ENCODE results near the gene GINM1.

Gene GINM1

DNA sequence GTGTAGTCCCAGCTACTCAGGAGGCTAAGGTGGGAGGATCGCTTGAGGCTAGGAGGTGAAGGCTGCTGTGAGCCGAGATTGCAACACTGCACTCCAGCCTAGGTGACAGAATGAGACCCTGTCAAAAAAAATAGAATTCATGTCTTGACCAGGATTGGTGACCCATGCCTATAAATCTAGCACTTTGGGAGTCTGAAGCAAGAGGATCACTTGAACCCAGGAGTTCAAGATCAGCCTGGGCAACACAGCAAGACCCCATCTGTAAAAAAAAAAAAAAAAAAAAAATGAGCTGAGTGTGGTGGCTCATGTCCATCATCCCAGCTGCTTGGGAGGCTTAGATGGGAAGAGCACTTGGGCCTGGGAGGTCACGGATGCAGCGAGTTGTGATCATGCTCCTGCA, 34.3 kb downstream of the GINM1 start:
- no peak for DNase-seq

GRCh38 chr6:149608381-149608982, 42.3 kb downstream of the GINM1 start:
- no peak for DNase-seq

- no peak for DNase-seq
Measured at GRCh38 chr6:149614337-149614736, 48.2 kb downstream of the GINM1 start.

- no peak for DNase-seq
Measured at GRCh38 chr6:149615805-149616204, 49.6 kb downstream of the GINM1 start.

DNA sequence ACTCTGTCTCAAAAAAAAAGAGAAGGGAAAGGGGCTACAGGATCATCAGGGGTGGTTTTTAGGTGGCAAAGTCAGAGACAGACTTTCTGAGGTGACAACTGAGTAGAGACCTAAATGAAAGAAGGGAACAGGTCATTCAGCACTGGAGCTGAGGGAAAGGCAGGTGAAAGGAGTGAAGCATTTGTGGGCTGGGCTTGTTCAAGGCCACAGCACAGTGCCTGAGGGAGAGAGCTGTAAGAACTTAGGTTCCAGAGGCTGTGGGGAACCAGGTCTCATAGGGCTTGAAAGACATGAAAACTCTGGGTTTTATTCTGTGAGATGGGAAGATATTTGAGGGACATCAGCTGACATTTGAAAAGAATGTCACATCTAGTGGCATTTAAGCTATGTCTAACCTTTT, 61.5 kb downstream of the GINM1 start:
- no peak for DNase-seq

- no peak for DNase-seq
Measured at GRCh38 chr6:149628875-149629510, 62.8 kb downstream of the GINM1 start.

- DNase-seq: no peak
Measured at GRCh38 chr6:149634315-149634714, 68.1 kb downstream of the GINM1 start.

DNA sequence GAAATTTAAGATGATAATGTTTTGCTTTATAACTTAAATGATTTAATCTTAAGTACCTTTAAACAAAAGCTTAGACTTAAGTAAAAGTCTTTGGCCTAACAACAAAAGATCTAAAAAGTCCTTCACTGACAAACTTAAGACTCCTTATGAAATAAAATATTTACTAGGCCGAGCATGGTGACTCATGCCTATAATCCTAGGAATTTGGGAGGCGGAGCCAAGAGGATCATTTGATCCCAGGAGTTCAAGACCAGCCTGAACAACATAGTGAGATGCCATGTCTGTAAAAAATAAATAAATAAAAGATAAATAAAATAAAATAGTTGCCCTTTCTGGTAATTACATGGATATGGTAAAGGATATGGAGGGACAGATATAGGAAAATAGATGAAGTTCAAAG, 69.9 kb downstream of the GINM1 start:
- no peak for DNase-seq

Data from right hindlimb (tissue), 1 donor.